ENCODE results near the gene PLAAT4.

Gene PLAAT4

GRCh38 chr11:63536669-63537292, at the start of gene PLAAT4:
Gene PLAAT4 (plus strand): TSS chr11:63536808. CDS start chr11:63536869, 61 bp downstream.
- DNase-seq (ENCODE audit: low spot score), result peak; percentile 68

GRCh38 chr11:63488789-63489188, 47.8 kb upstream of the PLAAT4 start:
- DNase-seq (ENCODE audit: low spot score), result no peak

- DNase-seq (ENCODE audit: low spot score), result no peak
Measured at GRCh38 chr11:63489879-63490278, 46.7 kb upstream of the PLAAT4 start.

GRCh38 chr11:63490551-63491239, 45.9 kb upstream of the PLAAT4 start, which contains the start of gene PLAAT5:
Gene PLAAT5 (minus strand): TSS chr11:63491167. CDS start chr11:63491034, 133 bp downstream.
- no peak for DNase-seq (ENCODE audit: low spot score)

- DNase-seq (ENCODE audit: low spot score), result no peak
Measured at GRCh38 chr11:63491240-63491587, 45.4 kb upstream of the PLAAT4 start.

GRCh38 chr11:63491636-63492372, 44.8 kb upstream of the PLAAT4 start:
- no peak for DNase-seq (ENCODE audit: low spot score)

GRCh38 chr11:63492441-63492840, 44.2 kb upstream of the PLAAT4 start:
- DNase-seq (ENCODE audit: low spot score), result no peak

GRCh38 chr11:63493127-63493526, 43.5 kb upstream of the PLAAT4 start:
- no peak for DNase-seq (ENCODE audit: low spot score)

- no peak for DNase-seq (ENCODE audit: low spot score)
Measured at GRCh38 chr11:63494975-63495374, 41.6 kb upstream of the PLAAT4 start.

GRCh38 chr11:63499874-63500273, 36.7 kb upstream of the PLAAT4 start:
- no peak for DNase-seq (ENCODE audit: low spot score)

GRCh38 chr11:63501236-63501635, 35.4 kb upstream of the PLAAT4 start:
- no peak for DNase-seq (ENCODE audit: low spot score)

GRCh38 chr11:63502252-63502820, 34.3 kb upstream of the PLAAT4 start:
- no peak for DNase-seq (ENCODE audit: low spot score)

GRCh38 chr11:63503492-63503891, 33.1 kb upstream of the PLAAT4 start:
- no peak for DNase-seq (ENCODE audit: low spot score)

- no peak for DNase-seq (ENCODE audit: low spot score)
Measured at GRCh38 chr11:63504054-63504453, 32.6 kb upstream of the PLAAT4 start.

- no peak for DNase-seq (ENCODE audit: low spot score)
Measured at GRCh38 chr11:63504933-63505586, 31.5 kb upstream of the PLAAT4 start.

- DNase-seq (ENCODE audit: low spot score), result no peak
Measured at GRCh38 chr11:63505857-63506528, 30.6 kb upstream of the PLAAT4 start, which contains the start of gene LGALS12. Gene LGALS12 (plus strand): TSS chr11:63506084. CDS start chr11:63506459, 375 bp downstream.

- no peak for DNase-seq (ENCODE audit: low spot score)
Measured at GRCh38 chr11:63506876-63507275, 29.7 kb upstream of the PLAAT4 start.

GRCh38 chr11:63507511-63507910, 29.1 kb upstream of the PLAAT4 start:
- DNase-seq (ENCODE audit: low spot score), result no peak

GRCh38 chr11:63508009-63508408, 28.6 kb upstream of the PLAAT4 start:
- no peak for DNase-seq (ENCODE audit: low spot score)

- DNase-seq (ENCODE audit: low spot score), result no peak
Measured at GRCh38 chr11:63508745-63509144, 27.9 kb upstream of the PLAAT4 start.

- peak; percentile 72 for DNase-seq (ENCODE audit: low spot score)
Measured at GRCh38 chr11:63510360-63511047, 26.1 kb upstream of the PLAAT4 start.

All from AG08396 (cell line).